NB4 (cell line): ENCODE data around the gene LRRC8C.

Experiments
- DNase-seq: peaks from one replicate; pipeline ENCODE4 v3.0.0; 2010; ENCODE audit warnings: low read depth
- H3K4me3 ChIP-seq: one replicate; pipeline ENCODE4 v1.5.1; 2011; ENCODE audit warnings: mild to moderate bottlenecking, low read depth, low read length, moderate library complexity
- CTCF ChIP-seq: IDR thresholded peaks from one replicate; pipeline ENCODE4 v1.5.1; 2012; ENCODE audit warnings: low read depth, low read length
- MAX ChIP-seq: IDR thresholded peaks from 2 replicates; pipeline ENCODE4 v1.6.1; 2011; ENCODE audit warnings: low read depth, low read length
- MYC ChIP-seq: IDR thresholded peaks from 2 replicates; pipeline ENCODE4 v1.6.1; 2011; ENCODE audit warnings: low read depth, low read length
- POLR2A ChIP-seq: IDR thresholded peaks from 2 replicates; pipeline ENCODE4 v1.6.1; 2011; ENCODE audit warnings: mild to moderate bottlenecking; ENCODE audit not compliant: insufficient read length; ENCODE audit errors: extremely low read depth

LRRC8C gene

GRCh38 chr1:89644119-89644814 is 11.3 kb downstream of the LRRC8C start:
- TF ChIP-seq CTCF (no peak), POLR2A (no peak), MYC (no peak), MAX (no peak)
- no peak for DNase-seq
- H3K4me3 ChIP-seq: no peak overlapping the region

- no peak for TF ChIP-seq CTCF
- TF ChIP-seq MYC: no peak
- no peak for TF ChIP-seq POLR2A
- TF ChIP-seq MAX: no peak
- H3K4me3 ChIP-seq: no peak overlapping the region
- no peak for DNase-seq
Measured at GRCh38 chr1:89646259-89646658, 13.3 kb downstream of the LRRC8C start.

GRCh38 chr1:89649783-89650182 is 16.9 kb downstream of the LRRC8C start:
- no peak for DNase-seq
- TF ChIP-seq POLR2A: no peak
- no peak for TF ChIP-seq MYC
- no peak for TF ChIP-seq CTCF
- no peak for TF ChIP-seq MAX
- H3K4me3 ChIP-seq: no peak overlapping the region

GRCh38 chr1:89652373-89652772 is 19.5 kb downstream of the LRRC8C start:
- H3K4me3 ChIP-seq: no peak overlapping the region
- no peak for TF ChIP-seq POLR2A
- no peak for TF ChIP-seq CTCF
- TF ChIP-seq MAX: no peak
- TF ChIP-seq MYC: no peak
- no peak for DNase-seq

- no peak overlapping the region for H3K4me3 ChIP-seq
- TF ChIP-seq POLR2A (no peak), MYC (no peak), MAX (no peak), CTCF (no peak)
- DNase-seq: no peak
Measured at GRCh38 chr1:89657886-89658285, 25.0 kb downstream of the LRRC8C start.
